ENCODE measurements around the gene SLC66A1. TPM values are rescaled to one million over a fixed set of nuclear protein-coding genes. Genes with fewer than 3 reads are reported as not detected.
A peak's percentile ranks its signal among the peaks of the same experiment; 100 is the strongest.

Gene SLC66A1
- total and polyA plus RNA-seq, 2 donors (not counting 3 experiments of a cell fraction or from before 2014, with no cell fraction given) = 15.3 to 32.6 TPM

DNA sequence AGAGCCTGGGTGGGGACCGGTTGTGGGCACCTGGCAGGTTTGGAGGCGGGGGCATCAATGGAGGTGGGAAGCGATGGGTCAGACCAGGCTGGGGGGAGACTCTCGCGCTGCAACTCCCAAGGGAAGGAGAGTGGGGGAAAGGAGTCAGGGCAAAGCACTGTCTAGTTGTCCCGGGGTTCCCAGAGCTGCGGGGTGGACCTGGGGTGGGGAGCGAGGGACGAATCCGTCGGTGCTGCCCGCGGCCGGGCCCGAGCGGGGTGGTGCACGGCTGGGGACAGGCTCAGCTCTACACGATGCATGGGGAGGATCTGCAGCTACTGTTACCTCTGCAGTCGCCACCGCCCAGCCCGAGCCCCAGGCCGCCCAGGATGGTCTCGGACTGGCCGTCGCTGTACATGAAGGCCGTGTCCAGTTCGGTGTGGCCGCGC is 609 bp upstream of the SLC66A1 start:
- H3K4me1 ChIP-seq (ENCODE audit: control insufficient read depth, extremely low read depth, insufficient read depth, low read length) = peaks cover 21% of the 10 kb centered on the region
- intact Hi-C loops (cut with micrococcal nuclease) (loop anchor here (5.0 kb wide), 1 partner anchor 1176 kb away; the partner anchor contains the start of gene CAMK2N1), dilution Hi-C loops (cut with MboI; ENCODE audit: extremely low pct_ligation_motif_present, low sequenced_read_pairs) (no loop called here)
- no peak for DNase-seq (ENCODE audit: low read depth, low spot score)
- H3K36me3 ChIP-seq (ENCODE audit: control insufficient read depth in 2 of 2, extremely low read depth in 1 of 2, insufficient read depth in 2 of 2, low read length in 2 of 2) = peaks cover 0 to 8% of the 10 kb centered on the region in 2 experiments
- H3K4me3 ChIP-seq (replicated peaks in 1 of 3; ENCODE audit: insufficient read depth in 1 of 3, low read depth in 1 of 3, low read length in 3 of 3) = peak overlapping the region; percentile 45 to 83 (median 69)
- H3K79me2 ChIP-seq (ENCODE audit: control insufficient read depth, insufficient read depth, low read length) = peaks cover 12% of the 10 kb centered on the region
- TSS peak; percentile 38 for BruUV-seq (replicated peaks)
- H2AFZ ChIP-seq (ENCODE audit: low read depth, low read length) = peak overlapping the region; percentile 73
- TF ChIP-seq POLR2AphosphoS5 (IDR thresholded peaks at IDR 0.05; ENCODE audit: insufficient read depth, low read depth, low read length) (no peak), MYC (IDR thresholded peaks at IDR 0.05; ENCODE audit: low read depth, low read length) (no peak), GATA2 (IDR thresholded peaks at IDR 0.05; ENCODE audit: insufficient read depth, insufficient read length, low read depth, low read length) (no peak), FOS (IDR thresholded peaks at IDR 0.05; ENCODE audit: borderline replicate concordance, insufficient read depth, low read length) (no peak), JUN (IDR thresholded peaks at IDR 0.05; ENCODE audit: borderline replicate concordance, insufficient read depth, insufficient read length, low read depth) (no peak), EZH2 (IDR thresholded peaks at IDR 0.05; ENCODE audit: borderline replicate concordance, low read depth, low read length, severe bottlenecking) (no peak), POLR2A (IDR thresholded peaks at IDR 0.05; ENCODE audit: low read depth, low read length) (no peak), CTCF (IDR thresholded peaks at IDR 0.05; ENCODE audit: extremely low read depth in 1 of 2, insufficient read depth in 1 of 2, low read depth in 1 of 2, low read length in 2 of 2) (no peak)
- TF ChIP-seq, protein P1, sequence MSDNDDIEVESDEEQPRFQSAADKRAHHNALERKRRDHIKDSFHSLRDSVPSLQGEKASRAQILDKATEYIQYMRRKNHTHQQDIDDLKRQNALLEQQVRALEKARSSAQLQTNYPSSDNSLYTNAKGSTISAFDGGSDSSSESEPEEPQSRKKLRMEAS (IDR thresholded peaks at IDR 0.05; ENCODE audit: insufficient read depth, insufficient read length) = no peak
- no peaks in the 10 kb centered on the region for H3K9me3 ChIP-seq (replicated peaks; ENCODE audit: control insufficient read depth, insufficient read depth, low read length)
- no peak for FAIRE-seq
- peak overlapping the region; percentile 71 for H3K9ac ChIP-seq (replicated peaks; ENCODE audit: extremely low read depth, insufficient read depth, low read length)
- POLR2A ChIA-PET = no interaction called here
- no peaks in the 10 kb centered on the region for H3K9me1 ChIP-seq (replicated peaks; ENCODE audit: control insufficient read depth, extremely low read depth, insufficient read depth, low read length)
- no peaks in the 10 kb centered on the region for H3K27me3 ChIP-seq (ENCODE audit: control insufficient read depth in 2 of 2, insufficient read depth in 2 of 2, low read length in 2 of 2)
- H3K27ac ChIP-seq (ENCODE audit: insufficient read depth, low read depth, low read length) = peak overlapping the region; percentile 58
- peak overlapping the region; percentile 65 for H3K4me2 ChIP-seq (ENCODE audit: insufficient read depth, low read length)
- H4K20me1 ChIP-seq (replicated peaks; ENCODE audit: control insufficient read depth, extremely low read depth, insufficient read depth, low read length) = no peaks in the 10 kb centered on the region
- CTCF ChIA-PET = interaction anchor here (1.0 to 1.9 kb wide), 3 partner anchors 60 to 349 kb away, joined by 3 to 7 read pairs (median 3); partner anchors contain the start of genes EMC1 and MRTO4

Data from endothelial cell of umbilical vein (primary cell).